SK-N-MC (cell line): ENCODE measurements around the gene CRAMP1.

Source experiments
- EZH2 ChIP-seq: fragments of 200-600 bp; sonication (generic); IDR thresholded peaks from one replicate; pipeline ENCODE4 v1.6.1; 2017; ENCODE audit warnings: antibody characterized with exemption
- FOXP2 ChIP-seq: optimal IDR thresholded peaks from 2 replicates; pipeline ENCODE3; 2011; ENCODE audit warnings: mild to moderate bottlenecking, moderate library complexity; ENCODE audit not compliant: insufficient read depth; ENCODE audit errors: extremely low read length, control extremely low read depth
- POLR2AphosphoS5 ChIP-seq: IDR thresholded peaks from 2 replicates; pipeline ENCODE4 v1.6.1; 2012; ENCODE audit warnings: mild to moderate bottlenecking, low read depth, low read length, borderline replicate concordance

DNA sequence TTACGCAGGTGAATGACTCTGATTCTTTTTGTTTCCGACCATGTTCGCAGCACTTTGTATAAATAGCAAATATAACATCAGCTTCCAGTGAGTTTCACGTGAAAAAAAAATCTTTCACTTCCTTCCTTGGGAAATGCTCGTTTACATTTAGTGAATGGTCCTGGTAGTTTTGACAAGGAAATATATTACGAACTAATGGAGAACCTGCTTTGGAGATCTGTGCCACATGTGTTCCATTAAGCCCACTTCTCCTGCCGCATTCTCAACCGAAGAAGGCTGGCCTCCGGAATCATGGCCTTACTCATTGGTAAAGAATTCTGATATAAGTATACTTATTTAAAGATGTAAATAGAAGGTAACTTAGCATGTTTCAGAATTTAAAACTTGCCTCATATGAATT is 3.6 kb downstream of the CRAMP1 start:
- TF ChIP-seq POLR2AphosphoS5 (no peak), FOXP2 (no peak), EZH2 (no peak)
